Common myeloid progenitor, CD34-positive (primary cell): Measurements from ENCODE around the gene HOXA10.

ENCODE experiments used
- CTCF ChIA-PET: fragments of 350-600 bp; sonication (Branson Sonifier 250); formaldehyde crosslinking; loops from one replicate; lab custom pipeline; 2021; ENCODE audit warnings: antibody characterized with exemption; lab: Charles Lee
- POLR2A ChIA-PET: fragments of 350-600 bp; sonication (Branson Sonifier 250); formaldehyde crosslinking; loops from one replicate; lab custom pipeline; 2021; ENCODE audit warnings: antibody characterized with exemption; lab: Charles Lee
- DNase-seq, 3 donors: peaks; one replicate each; pipeline versions ENCODE4 v3.0.0 to v3.0.0-alpha.2; 2013
- H3K27ac ChIP-seq, 2 experiments: 1 replicate in 1 of 2; 2 replicates in 1 of 2; pipeline ENCODE4 v1.7.0; 2013; ENCODE audit warnings: inconsistent platforms in 2 of 2, low read length in 2 of 2, mild to moderate bottlenecking in 2 of 2, low read depth in 1 of 2, moderate library complexity in 1 of 2; ENCODE audit not compliant: severe bottlenecking in 2 of 2, insufficient read depth in 1 of 2, poor library complexity in 1 of 2
- H3K27me3 ChIP-seq, 5 experiments: replicated peaks in 2 of 5; 1 replicate in 3 of 5; 2 replicates in 2 of 5; pipeline versions ENCODE4 v1.6.1 to v1.7.0; 2013; ENCODE audit warnings: low read length in 4 of 5, mild to moderate bottlenecking in 2 of 5, moderate library complexity in 2 of 5, inconsistent platforms in 1 of 5; ENCODE audit not compliant: insufficient read depth in 5 of 5, control insufficient read depth in 4 of 5
- H3K36me3 ChIP-seq, 4 experiments: 1 replicate in 2 of 4; 2 replicates in 2 of 4; pipeline versions ENCODE4 v1.6.1 to v1.7.0; 2013; ENCODE audit warnings: low read length in 3 of 4, control low read depth in 1 of 4, mild to moderate bottlenecking in 1 of 4; ENCODE audit not compliant: control insufficient read depth in 4 of 4, insufficient read depth in 4 of 4
- H3K4me1 ChIP-seq, 4 experiments: 1 replicate in 3 of 4; 2 replicates in 1 of 4; pipeline versions ENCODE4 v1.6.1 to v1.7.1; 2013; ENCODE audit warnings: low read length in 3 of 4, mild to moderate bottlenecking in 3 of 4, control low read depth in 1 of 4, inconsistent platforms in 1 of 4, moderate library complexity in 1 of 4; ENCODE audit not compliant: control insufficient read depth in 4 of 4, insufficient read depth in 4 of 4; ENCODE audit errors: control extremely low read depth in 1 of 4
- H3K4me3 ChIP-seq, 7 experiments: 1 replicate in 4 of 7; 2 replicates in 3 of 7; pipeline versions ENCODE4 v1.5.1 to v1.7.0; 2013; ENCODE audit warnings: mild to moderate bottlenecking in 7 of 7, low read length in 6 of 7, moderate library complexity in 6 of 7, inconsistent platforms in 2 of 7, low read depth in 2 of 7, control low read depth in 1 of 7; ENCODE audit not compliant: insufficient read depth in 4 of 7, control insufficient read depth in 1 of 7; ENCODE audit errors: extremely low read depth in 1 of 7
- H3K9me3 ChIP-seq, 5 experiments: 1 replicate in 4 of 5; 2 replicates in 1 of 5; pipeline versions ENCODE4 v1.6.1 to v1.7.1; 2013; ENCODE audit warnings: low read length in 4 of 5, mild to moderate bottlenecking in 2 of 5, inconsistent platforms in 1 of 5, low read depth in 1 of 5, moderate library complexity in 1 of 5; ENCODE audit not compliant: control insufficient read depth in 4 of 5, insufficient read depth in 2 of 5; ENCODE audit errors: control extremely low read depth in 1 of 5
- WGBS: methylation state at CpG from one replicate; pipeline ENCODE4 v1.1.5; 2013; ENCODE audit not compliant: insufficient coverage; 5-methylcytosine and 5-hydroxymethylcytosine counted together

The HOXA10 gene

GRCh38 chr7:27209933-27210440, 35.9 kb upstream of the HOXA10 start:
- no peaks in the 10 kb centered on the region for H3K36me3 ChIP-seq
- peaks cover 0 to 19% (median 17%) of the 10 kb centered on the region in 4 experiments for H3K4me1 ChIP-seq
- no peak overlapping the region for H3K27ac ChIP-seq
- POLR2A ChIA-PET, result no interaction called here
- peaks cover 27 to 100% (median 79%) of the 10 kb centered on the region in 5 experiments for H3K27me3 ChIP-seq
- CTCF ChIA-PET, result interaction anchor here (0.9 to 2.8 kb wide), 12 partner anchors 9 to 710 kb away, joined by 3 to 19 read pairs (median 4); partner anchors contain the start of gene HOXA13
- H3K9me3 ChIP-seq, result no peaks in the 10 kb centered on the region
- H3K4me3 ChIP-seq, result no peak overlapping the region
- no peak for DNase-seq
- 54% methylated on average over 8 of the region's 11 CpGs for whole genome bisulfite sequencing

- no peaks in the 10 kb centered on the region for H3K36me3 ChIP-seq
- H3K27me3 ChIP-seq, result peaks cover 27 to 100% (median 81%) of the 10 kb centered on the region in 5 experiments
- no peaks in the 10 kb centered on the region for H3K9me3 ChIP-seq
- DNase-seq, result no peak
- H3K4me1 ChIP-seq, result peaks cover 0 to 21% (median 21%) of the 10 kb centered on the region in 4 experiments
- WGBS, result 80% methylated on average over 4 of the region's 4 CpGs
- H3K4me3 ChIP-seq, result no peak overlapping the region
- ChIA-PET POLR2A (no interaction called here), CTCF (interaction anchor here (0.6 to 2.4 kb wide), 11 partner anchors 10 to 1614 kb away, joined by 3 to 19 read pairs (median 3); partner anchors contain the start of gene HOXA13)
- H3K27ac ChIP-seq, result no peak overlapping the region
Observed at GRCh38 chr7:27208998-27209397, 34.9 kb upstream of the HOXA10 start.

GRCh38 chr7:27207348-27207985, 33.3 kb upstream of the HOXA10 start:
- CTCF ChIA-PET, result interaction anchor here (1.0 to 2.4 kb wide), 10 partner anchors 9 to 814 kb away, joined by 3 to 13 read pairs (median 6); partner anchors contain the start of gene HOXA13
- no peak for DNase-seq
- H3K4me1 ChIP-seq, result peaks cover 0 to 13% (median 12%) of the 10 kb centered on the region in 4 experiments
- H3K4me3 ChIP-seq, result no peak overlapping the region
- POLR2A ChIA-PET, result no interaction called here
- no peak overlapping the region for H3K27ac ChIP-seq
- no peaks in the 10 kb centered on the region for H3K9me3 ChIP-seq
- H3K27me3 ChIP-seq, result peaks cover 27 to 100% (median 83%) of the 10 kb centered on the region in 5 experiments
- no peaks in the 10 kb centered on the region for H3K36me3 ChIP-seq
- WGBS, result 29% methylated on average over 3 of the region's 7 CpGs

GRCh38 chr7:27205325-27206280, 31.5 kb upstream of the HOXA10 start:
- 9% methylated on average over 52 of the region's 52 CpGs for WGBS
- H3K4me1 ChIP-seq, result peaks cover 0 to 30% (median 22%) of the 10 kb centered on the region in 4 experiments
- H3K27ac ChIP-seq, result no peak overlapping the region
- no peak for DNase-seq
- POLR2A ChIA-PET, result no interaction called here
- no peaks in the 10 kb centered on the region for H3K9me3 ChIP-seq
- H3K27me3 ChIP-seq, result peaks cover 18 to 100% (median 86%) of the 10 kb centered on the region in 5 experiments
- H3K4me3 ChIP-seq, result no peak overlapping the region
- CTCF ChIA-PET, result interaction anchor here (0.6 to 0.9 kb wide), 3 partner anchors 9 to 847 kb away, joined by 3 read pairs; no protein-coding TSS in a partner anchor
- no peaks in the 10 kb centered on the region for H3K36me3 ChIP-seq

- Histone ChIP-seq H3K4me3 (peak overlapping the region in 1 of 7 experiments; percentile 4), H3K27ac (no peak overlapping the region), H3K36me3 (no peaks in the 10 kb centered on the region), H3K27me3 (peaks cover 18 to 100% (median 84%) of the 10 kb centered on the region in 5 experiments), H3K9me3 (no peaks in the 10 kb centered on the region), H3K4me1 (peaks cover 0 to 32% (median 25%) of the 10 kb centered on the region in 4 experiments)
- DNase-seq, result no peak
- ChIA-PET CTCF (interaction anchor here (0.9 kb wide), 4 partner anchors 10 to 816 kb away, joined by 3 to 4 read pairs (median 3); no protein-coding TSS in a partner anchor), POLR2A (no interaction called here)
- WGBS, result 7% methylated on average over 41 of the region's 41 CpGs
Observed at GRCh38 chr7:27204851-27205322, 30.8 kb upstream of the HOXA10 start.

- ChIA-PET CTCF (interaction anchor here (0.9 to 1.5 kb wide), 4 partner anchors 9 to 1348 kb away, joined by 3 to 4 read pairs (median 3); no protein-coding TSS in a partner anchor), POLR2A (no interaction called here)
- Histone ChIP-seq H3K4me1 (peaks cover 0 to 36% (median 32%) of the 10 kb centered on the region in 4 experiments), H3K9me3 (no peaks in the 10 kb centered on the region), H3K4me3 (no peak overlapping the region), H3K36me3 (no peaks in the 10 kb centered on the region), H3K27ac (no peak overlapping the region), H3K27me3 (peaks cover 18 to 99% (median 78%) of the 10 kb centered on the region in 5 experiments)
- WGBS, result 17% methylated on average over 3 of the region's 4 CpGs
- DNase-seq, result no peak
Observed at GRCh38 chr7:27203964-27204594, 30.0 kb upstream of the HOXA10 start.
